A673 (cell line): ENCODE data around the gene ABCD1.

Source experiments
- CTCF ChIP-seq: fragments of 300-800, 200-600 bp; sonication (generic); conservative IDR thresholded peaks from 2 replicates; pipeline ENCODE4 v1.5.1; 2017; ENCODE audit warnings: low read depth, mild to moderate bottlenecking, antibody characterized with exemption, low read length, moderate library complexity, mixed read lengths
- EZH2 ChIP-seq: fragments of 200-600 bp; sonication (generic); IDR thresholded peaks from 2 replicates; pipeline ENCODE4 v1.6.1; 2017; ENCODE audit warnings: borderline replicate concordance, low read depth, mild to moderate bottlenecking, mixed read lengths, antibody characterized with exemption, low read length; ENCODE audit not compliant: poor library complexity, severe bottlenecking

- TF ChIP-seq CTCF, result no peak
- no peak for TF ChIP-seq EZH2
Observed at GRCh38 chrX:153776120-153776599, 51.5 kb downstream of the ABCD1 start.
